ENCODE data around the gene ARX.

The ARX gene

GRCh38 chrX:24965372-24965771, 50.4 kb downstream of the ARX start:
- TF ChIP-seq, protein P1, sequence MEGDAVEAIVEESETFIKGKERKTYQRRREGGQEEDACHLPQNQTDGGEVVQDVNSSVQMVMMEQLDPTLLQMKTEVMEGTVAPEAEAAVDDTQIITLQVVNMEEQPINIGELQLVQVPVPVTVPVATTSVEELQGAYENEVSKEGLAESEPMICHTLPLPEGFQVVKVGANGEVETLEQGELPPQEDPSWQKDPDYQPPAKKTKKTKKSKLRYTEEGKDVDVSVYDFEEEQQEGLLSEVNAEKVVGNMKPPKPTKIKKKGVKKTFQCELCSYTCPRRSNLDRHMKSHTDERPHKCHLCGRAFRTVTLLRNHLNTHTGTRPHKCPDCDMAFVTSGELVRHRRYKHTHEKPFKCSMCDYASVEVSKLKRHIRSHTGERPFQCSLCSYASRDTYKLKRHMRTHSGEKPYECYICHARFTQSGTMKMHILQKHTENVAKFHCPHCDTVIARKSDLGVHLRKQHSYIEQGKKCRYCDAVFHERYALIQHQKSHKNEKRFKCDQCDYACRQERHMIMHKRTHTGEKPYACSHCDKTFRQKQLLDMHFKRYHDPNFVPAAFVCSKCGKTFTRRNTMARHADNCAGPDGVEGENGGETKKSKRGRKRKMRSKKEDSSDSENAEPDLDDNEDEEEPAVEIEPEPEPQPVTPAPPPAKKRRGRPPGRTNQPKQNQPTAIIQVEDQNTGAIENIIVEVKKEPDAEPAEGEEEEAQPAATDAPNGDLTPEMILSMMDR (IDR thresholded peaks at IDR 0.05; ENCODE audit: low read depth, low read length, missing control alignments), result no peak
- no peak for DNase-seq (ENCODE audit: low read depth)
- H3K4me3 ChIP-seq (ENCODE audit: low read depth, low read length), result no peak overlapping the region

GRCh38 chrX:24963823-24964222, 51.9 kb downstream of the ARX start:
- no peak for DNase-seq (ENCODE audit: low read depth)

GRCh38 chrX:24961809-24962208, 54.0 kb downstream of the ARX start:
- no peak for DNase-seq (ENCODE audit: low read depth)
- no peak overlapping the region for H3K4me3 ChIP-seq (ENCODE audit: low read depth, low read length)
- TF ChIP-seq, protein P1 (IDR thresholded peaks at IDR 0.05; ENCODE audit: low read depth, low read length, missing control alignments), result no peak

More at GRCh38 chrX:24963823-24964222, 51.9 kb downstream of the ARX start:
- H3K4me3 ChIP-seq (ENCODE audit: low read depth, low read length), result no peak overlapping the region
- TF ChIP-seq, protein P1 (IDR thresholded peaks at IDR 0.05; ENCODE audit: low read depth, low read length, missing control alignments), result no peak

- no peak overlapping the region for H3K4me3 ChIP-seq (ENCODE audit: low read depth, low read length)
- no peak for DNase-seq (ENCODE audit: low read depth)
- TF ChIP-seq, protein P1 (IDR thresholded peaks at IDR 0.05; ENCODE audit: low read depth, low read length, missing control alignments), result no peak
These were observed 58.9 kb downstream of the ARX start for GRCh38 chrX:24956828-24957227.

GRCh38 chrX:24955372-24955930, 60.3 kb downstream of the ARX start:
- TF ChIP-seq, protein P1 (IDR thresholded peaks at IDR 0.05; ENCODE audit: low read depth, low read length, missing control alignments), result no peak
- DNase-seq (ENCODE audit: low read depth), result no peak
- no peak overlapping the region for H3K4me3 ChIP-seq (ENCODE audit: low read depth, low read length)

GRCh38 chrX:24954732-24955131, 61.0 kb downstream of the ARX start:
- DNase-seq (ENCODE audit: low read depth), result no peak
- TF ChIP-seq, protein P1 (IDR thresholded peaks at IDR 0.05; ENCODE audit: low read depth, low read length, missing control alignments), result no peak
- no peak overlapping the region for H3K4me3 ChIP-seq (ENCODE audit: low read depth, low read length)

All from GM12864 (cell line).